Measurements from ENCODE around the gene BCR. TPM values are rescaled to one million over a fixed set of nuclear protein-coding genes. Genes with fewer than 3 reads are reported as not detected.

BCR gene
- total and polyA plus RNA-seq, 2 of the 8 experiments (the other 6 are each of a cell fraction or from before 2014, with no cell fraction given) = 66.7 to 130 TPM

GRCh38 chr22:23223569-23224317 is 43.4 kb downstream of the BCR start (continued):
- TF ChIP-seq TAF1 (IDR thresholded peaks at IDR 0.05; ENCODE audit: low read depth, low read length) (no peak), E2F6 (IDR thresholded peaks at IDR 0.05) (no peak)

Measured in H1 (cell line).